Kidney tubule cell (primary cell): Measurements from ENCODE around the gene ARHGEF1.
"Not testable (repeated sequence)": the region's sequence is repeated elsewhere in the genome, so short reads cannot be mapped to it uniquely, and the experiment has no call there.

Experiments used
- DNase-seq: peaks from one replicate; pipeline ENCODE4 v3.0.0-alpha.2; 2018; ENCODE audit warnings: low spot score

ARHGEF1 gene

DNA sequence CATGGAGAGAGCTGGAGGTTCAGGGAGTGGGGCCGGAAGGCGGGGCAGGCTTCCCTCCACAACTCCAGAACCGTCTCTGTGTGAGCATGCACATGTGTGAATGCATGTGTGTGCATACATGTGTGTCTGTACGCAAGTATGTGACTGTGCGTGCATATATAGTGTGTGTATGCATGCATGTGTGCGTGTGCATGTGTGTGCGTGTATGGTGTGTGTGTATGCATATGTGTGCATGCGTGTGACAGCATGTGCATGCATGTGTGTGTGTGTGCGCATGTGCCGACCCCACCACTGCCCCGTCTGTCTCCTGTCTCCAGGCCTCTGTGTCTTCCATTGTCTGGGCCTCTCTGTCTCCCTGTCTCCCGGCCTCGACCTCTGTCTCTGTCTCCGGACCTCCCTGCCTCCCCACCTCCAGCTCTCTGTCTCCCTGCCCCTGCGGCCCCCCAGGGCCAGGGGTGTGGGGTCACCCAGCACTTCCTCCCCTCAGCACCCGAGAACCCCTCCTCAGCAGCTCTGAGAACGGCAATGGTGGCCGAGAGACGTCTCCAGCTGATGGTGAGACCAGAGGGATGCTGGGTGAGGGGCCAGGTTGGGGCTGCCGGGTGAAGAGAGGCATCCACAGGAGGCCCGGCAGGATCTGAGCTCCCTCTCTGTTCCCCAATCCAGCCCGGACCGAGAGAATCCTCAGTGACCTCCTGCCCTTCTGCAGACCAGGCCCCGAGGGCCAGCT, 22.5 kb downstream of the ARHGEF1 start:
- DNase-seq: no peak

GRCh38 chr19:41906271-41906670, 23.3 kb downstream of the ARHGEF1 start:
- no peak for DNase-seq

- no peak for DNase-seq
Observed at GRCh38 chr19:41906916-41907680, 24.1 kb downstream of the ARHGEF1 start.

DNA sequence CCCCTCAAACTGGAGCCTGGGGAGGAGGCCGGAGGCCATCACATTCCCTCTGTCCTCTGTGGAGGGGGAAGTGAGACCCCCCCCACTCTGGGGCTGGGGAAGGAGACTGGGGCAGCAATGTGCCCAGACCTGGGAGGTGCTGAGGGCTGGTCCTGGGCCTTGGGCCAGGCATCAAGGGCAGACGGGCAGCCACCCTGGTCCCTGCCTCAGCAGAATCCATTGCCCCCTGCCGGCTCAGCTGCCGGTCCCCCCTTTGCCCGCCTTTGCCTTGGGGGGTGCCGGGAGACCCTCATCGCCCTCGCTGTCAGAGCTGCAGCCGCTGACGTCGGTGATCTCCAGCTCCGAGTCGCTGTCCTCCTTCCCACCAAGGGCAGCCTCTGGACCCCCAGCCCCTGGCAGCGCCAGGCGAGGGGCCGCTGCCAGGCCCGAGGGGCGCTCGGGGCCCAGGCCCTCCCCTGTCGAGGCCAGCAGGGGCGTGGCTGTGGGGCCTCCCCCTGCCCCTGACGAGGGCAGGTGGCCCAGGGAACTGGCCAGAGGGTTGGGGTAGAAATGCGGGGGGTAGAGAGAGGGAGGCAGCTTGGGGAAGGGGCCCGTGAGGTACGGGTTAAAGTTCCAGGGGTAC, 25.1 kb downstream of the ARHGEF1 start:
- DNase-seq: no peak

GRCh38 chr19:41908724-41909464, 25.9 kb downstream of the ARHGEF1 start:
- DNase-seq: no peak

GRCh38 chr19:41909706-41910105, 26.7 kb downstream of the ARHGEF1 start:
- DNase-seq: no peak

DNA sequence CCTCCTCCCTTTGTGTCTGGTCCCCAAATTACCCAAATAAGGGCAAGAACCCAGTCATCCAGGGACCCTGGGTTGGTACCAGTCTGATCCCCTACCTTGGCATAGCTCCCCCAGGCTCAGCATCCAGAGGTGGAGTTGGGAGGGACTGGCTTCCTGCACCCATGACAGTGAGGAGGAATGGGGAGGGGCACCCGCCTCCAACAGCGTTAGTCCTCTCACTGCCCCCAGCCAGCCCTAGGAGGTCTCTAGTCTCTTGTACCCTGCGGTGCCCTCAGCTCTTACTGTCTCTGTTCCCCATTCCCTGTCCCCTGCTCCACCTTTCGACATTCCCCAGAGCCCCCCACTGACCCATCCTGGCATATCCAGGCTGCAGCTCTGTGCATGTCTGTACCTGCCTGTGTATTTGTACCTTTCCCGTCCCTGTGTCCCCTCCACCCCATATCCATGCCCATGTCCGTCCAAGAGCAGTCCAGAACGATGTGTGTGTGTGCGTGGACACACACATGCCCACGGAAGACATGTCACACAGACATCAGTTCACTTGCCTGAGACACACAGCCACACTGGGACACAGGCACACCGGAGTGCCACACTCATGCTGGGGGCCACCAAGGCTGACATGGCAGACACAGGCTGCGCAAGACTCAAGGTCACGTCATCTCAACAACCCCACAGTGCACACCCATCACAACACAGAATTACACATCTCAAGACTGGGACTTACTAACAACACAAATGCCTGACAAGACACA, 27.4 kb downstream of the ARHGEF1 start:
- DNase-seq: no peak

DNA sequence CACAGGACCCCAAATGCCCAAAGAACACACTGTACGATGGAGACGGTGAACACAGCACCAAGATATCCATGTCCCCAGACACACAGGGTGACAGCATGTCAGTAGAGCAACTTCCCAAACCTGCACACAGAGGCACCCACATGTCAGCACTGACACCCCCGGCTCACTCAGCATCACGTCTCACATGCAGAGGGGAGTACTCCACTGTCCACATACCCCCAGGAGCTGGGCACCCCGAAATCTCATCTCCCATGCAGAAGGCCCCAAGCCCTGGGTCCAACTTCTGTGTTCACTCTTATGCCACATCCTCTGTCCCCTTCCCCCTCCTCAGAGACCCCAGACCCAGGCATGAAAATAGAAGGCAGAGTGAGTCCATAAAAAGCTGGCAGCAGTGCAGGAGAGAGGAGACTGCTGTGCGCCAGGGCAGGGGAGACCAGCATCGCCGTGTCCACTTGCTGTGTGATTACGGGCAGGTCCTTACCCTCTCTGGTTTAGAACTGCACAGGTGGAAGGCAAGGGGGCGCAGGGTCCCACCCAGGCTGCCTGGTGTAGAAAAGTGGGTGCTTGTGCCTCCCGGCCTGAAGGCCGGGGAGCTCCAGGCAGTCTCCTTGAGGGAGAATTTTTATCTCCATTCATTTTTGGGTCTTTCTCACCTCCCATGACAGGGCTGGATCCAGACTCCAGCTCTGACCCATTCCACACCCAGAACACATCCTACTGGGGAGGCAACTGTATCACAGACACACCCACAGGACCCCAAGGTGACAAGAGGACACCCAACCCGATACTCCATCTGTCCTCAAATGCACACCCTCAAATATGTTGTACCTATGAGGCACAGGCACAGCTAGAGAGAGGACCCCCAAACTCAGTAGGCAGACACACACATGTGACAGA, 28.3 kb downstream of the ARHGEF1 start:
- no peak for DNase-seq

DNA sequence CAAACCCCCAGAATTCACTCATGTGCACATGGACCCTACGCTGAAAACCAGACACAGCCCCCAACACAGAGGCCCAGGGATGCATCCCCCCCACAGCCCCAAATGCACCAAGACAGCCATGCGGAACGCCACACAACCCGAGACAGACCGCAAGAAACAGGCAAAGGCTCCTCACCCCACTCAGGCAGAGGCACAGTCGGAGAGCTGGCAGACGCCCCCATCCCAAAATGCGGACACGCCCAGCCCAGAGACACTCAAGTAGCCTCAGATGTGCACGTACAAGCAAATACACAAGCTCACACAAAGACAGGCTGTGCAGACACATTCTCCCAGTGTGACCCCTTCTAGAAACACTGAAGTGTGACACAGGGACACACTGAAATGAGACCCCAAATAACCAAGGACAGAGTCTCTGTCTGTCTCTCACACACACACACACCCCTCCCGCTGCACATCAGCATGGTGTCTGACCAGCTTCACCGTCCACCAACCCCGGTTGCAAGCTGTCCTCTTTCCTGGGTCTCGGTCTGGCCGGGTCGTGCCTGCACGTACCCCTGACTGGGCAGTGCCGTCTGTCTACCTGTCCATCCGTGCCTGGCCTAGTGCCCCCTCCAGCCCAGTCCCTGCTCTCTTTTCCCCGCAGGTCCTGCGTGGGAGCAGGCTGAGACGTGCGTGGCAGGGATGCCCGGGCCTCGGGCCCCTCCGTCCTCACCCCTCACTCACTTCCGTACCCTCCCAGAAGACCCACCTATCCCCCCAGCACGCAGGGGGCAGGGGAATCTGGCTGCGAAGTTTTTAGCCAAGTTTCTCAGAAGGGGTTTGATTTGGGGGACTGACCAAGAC, 29.1 kb downstream of the ARHGEF1 start:
- DNase-seq: no peak

GRCh38 chr19:41912899-41913537, 30.0 kb downstream of the ARHGEF1 start:
- no peak for DNase-seq

DNA sequence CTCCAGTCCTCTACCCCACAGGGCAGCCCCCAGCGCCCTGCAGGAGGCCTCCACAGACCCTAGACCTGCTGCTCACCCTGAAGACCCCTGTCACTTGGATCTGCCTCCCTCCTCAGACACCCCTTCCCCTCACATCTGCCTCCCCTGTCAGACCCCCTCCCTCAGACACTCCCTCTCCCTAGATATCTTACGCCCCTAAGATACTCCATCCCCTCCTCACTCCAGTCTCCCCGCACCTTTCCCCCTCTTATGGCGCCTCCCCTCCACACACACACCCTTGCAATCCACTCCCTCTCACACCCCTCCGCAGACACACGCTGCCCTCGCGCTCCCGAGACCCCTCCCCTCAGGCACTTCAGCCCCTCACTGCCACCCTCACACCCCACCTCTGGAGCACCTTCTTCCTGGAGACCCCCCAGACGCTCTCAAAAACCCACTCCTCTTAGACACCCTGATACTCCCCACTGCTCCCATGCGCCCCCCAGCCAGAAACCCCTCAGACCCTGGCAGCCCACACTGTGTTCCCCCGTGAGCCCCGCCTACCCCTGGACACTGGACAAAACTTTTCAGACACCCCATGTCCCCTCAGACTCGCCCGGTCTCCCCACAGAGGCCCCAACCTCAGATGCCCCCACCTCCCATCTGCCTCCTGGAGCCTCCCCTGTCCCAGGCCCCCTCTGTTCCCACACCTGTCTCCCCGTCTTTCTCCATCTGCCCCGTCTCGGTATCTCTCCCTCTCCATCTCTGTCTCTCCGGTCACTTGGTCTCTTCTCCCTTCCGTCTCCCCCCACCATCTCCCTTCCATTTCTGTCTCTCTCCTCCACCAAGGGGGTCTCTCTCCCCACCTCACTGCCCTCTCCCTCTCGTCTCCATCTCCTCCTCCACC, 30.8 kb downstream of the ARHGEF1 start:
- DNase-seq: no peak

DNA sequence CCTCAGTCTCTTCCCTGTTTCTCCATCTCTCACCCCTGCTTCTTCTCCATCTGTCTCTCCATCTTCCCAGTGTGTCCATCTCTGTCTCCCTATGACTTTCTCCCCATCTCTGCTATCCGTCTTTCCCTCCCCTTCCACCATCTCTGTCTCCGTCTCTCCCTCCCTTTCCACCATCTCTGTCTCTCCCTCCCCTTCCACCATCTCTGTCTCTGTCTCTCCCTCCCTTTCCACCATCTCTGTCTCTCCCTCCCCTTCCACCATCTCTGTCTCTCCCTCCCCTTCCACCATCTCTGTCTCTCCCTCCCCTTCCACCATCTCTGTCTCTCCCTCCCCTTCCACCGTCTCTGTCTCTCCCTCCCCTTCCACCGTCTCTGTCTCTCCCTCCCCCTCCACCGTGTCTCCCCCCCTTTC, 31.4 kb downstream of the ARHGEF1 start:
- DNase-seq: not testable (repeated sequence)

DNA sequence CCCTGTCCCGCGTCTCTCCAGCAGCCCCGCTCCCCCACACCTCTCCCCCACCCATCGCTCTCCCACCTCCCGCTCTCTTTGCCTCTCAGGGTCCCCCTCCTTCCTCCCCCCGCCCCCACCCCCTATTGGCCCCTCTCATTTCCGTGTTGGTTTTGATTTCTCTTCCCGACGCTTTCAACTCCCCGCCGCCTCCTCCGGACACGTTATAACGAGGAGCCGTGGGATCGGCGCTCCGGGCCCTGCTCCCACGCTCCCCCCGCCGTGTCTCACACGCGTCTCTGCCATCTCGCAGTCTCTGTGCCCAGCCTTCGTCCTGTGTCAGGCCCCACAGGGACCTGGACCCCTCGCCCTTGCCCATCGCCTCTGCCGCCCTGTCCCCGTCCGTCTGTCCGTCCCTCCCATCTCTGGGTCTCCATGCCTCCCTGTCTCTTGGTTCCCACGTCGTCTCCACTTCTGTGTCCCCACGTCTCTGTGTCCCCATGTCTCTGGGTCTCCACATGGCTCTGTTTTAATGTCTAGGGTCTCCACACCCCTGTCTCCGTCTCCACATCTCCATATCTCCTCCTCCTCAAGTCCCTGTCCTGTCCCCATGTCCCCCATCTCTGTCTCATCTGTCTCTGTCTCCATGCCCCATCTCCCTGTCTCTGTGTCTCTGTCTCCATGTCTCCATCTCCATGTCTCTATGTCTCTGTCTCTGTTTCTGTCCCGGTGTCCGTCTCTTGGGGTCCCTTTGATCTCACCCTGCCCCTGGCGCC, 32.2 kb downstream of the ARHGEF1 start:
- DNase-seq: no peak

DNA sequence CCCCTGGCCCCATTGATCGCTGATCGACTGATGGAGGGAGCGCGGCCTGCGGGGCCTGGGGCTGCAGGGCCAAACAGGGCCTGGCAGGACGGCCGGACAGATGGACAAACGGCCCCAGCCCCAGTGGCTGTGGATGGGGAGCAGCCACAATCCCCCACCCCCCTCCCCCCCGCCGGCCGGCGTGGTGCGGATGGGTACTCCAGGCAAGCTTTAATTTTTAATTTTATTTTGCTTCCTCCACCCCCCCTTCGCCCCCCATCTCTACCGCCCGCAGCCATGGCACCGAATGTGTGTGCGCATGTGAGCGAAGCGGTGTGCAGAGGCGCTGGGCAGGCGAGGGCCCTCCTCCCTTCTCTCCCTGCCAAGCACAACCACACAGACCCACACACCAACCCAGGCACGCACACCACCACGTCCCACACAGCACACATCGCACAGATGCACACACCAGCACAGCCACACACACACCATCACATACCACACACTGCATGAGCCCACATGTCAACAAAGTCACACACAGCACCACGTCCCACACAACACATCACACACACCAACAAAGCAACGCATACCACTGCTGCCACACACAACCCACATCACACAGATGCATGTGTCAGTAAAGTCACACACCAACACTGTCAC, 32.9 kb downstream of the ARHGEF1 start:
- no peak for DNase-seq

- DNase-seq: no peak
Observed at GRCh38 chr19:41917676-41918075, 34.7 kb downstream of the ARHGEF1 start.

- DNase-seq: no peak
Observed at GRCh38 chr19:41918095-41918494, 35.1 kb downstream of the ARHGEF1 start.
